ENCODE data around the gene ARHGAP21.

The ARHGAP21 gene

GRCh38 chr10:24711465-24711864, 12.2 kb downstream of the ARHGAP21 start:
- Mint-ChIP-seq H3K4me1 (peaks cover 12% of the 10 kb centered on the region), H3K9me3 (no peaks in the 10 kb centered on the region), H3K36me3 (no peaks in the 10 kb centered on the region), H3K27ac (no peak overlapping the region), H3K4me3 (no peak overlapping the region)
- ATAC-seq (no peak), DNase-seq (ENCODE audit: low spot score in 2 of 2) (no peak)

- Mint-ChIP-seq H3K36me3 (no peaks in the 10 kb centered on the region), H3K4me3 (no peak overlapping the region), H3K4me1 (peaks cover 19% of the 10 kb centered on the region), H3K9me3 (no peaks in the 10 kb centered on the region), H3K27ac (no peak overlapping the region)
- ATAC-seq: no peak
- DNase-seq (ENCODE audit: low spot score in 2 of 2): no peak
These were observed 15.6 kb downstream of the ARHGAP21 start for GRCh38 chr10:24708081-24708480.

GRCh38 chr10:24707445-24707844, 16.2 kb downstream of the ARHGAP21 start:
- Mint-ChIP-seq H3K27ac (no peak overlapping the region), H3K9me3 (no peaks in the 10 kb centered on the region), H3K4me3 (no peak overlapping the region), H3K36me3 (no peaks in the 10 kb centered on the region), H3K4me1 (peaks cover 19% of the 10 kb centered on the region)
- DNase-seq (ENCODE audit: low spot score in 2 of 2): no peak
- peak; percentile 97 for ATAC-seq

DNA sequence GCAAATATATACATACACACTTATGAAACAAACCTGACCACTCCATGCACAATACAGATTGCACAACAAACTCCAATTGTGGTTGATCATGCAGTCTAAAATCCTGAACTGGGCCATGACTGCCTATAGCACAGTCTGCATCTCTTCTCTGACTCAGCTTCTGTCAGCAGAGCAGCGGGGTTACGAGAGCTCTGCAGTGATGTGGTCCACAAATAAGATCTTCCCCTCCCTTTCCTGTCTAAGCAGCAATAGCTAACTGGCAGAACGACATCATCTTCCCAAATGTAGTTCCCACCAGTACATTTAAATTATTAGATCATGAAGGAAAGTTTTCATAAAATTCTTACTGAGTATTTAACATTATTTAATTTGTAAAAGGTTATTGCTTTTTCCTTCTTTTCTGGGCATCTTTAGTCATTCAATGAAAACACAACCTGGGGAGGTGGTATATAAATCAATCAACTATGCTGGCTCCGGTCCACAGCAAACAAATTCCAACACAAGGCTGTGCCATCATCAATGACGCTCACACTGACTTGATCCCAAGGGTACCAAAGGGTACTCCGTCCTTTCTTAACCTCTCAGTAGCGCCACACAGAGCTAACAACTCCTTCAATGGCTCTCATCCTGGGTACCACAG, 17.1 kb downstream of the ARHGAP21 start:
- no peaks in the 10 kb centered on the region for H3K36me3 Mint-ChIP-seq
- no peaks in the 10 kb centered on the region for H3K9me3 Mint-ChIP-seq
- H3K4me3 Mint-ChIP-seq: no peak overlapping the region
- peaks cover 22% of the 10 kb centered on the region for H3K4me1 Mint-ChIP-seq
- DNase-seq (ENCODE audit: low spot score in 2 of 2) (no peak), ATAC-seq (peak; percentile 89)
- no peak overlapping the region for H3K27ac Mint-ChIP-seq

DNA sequence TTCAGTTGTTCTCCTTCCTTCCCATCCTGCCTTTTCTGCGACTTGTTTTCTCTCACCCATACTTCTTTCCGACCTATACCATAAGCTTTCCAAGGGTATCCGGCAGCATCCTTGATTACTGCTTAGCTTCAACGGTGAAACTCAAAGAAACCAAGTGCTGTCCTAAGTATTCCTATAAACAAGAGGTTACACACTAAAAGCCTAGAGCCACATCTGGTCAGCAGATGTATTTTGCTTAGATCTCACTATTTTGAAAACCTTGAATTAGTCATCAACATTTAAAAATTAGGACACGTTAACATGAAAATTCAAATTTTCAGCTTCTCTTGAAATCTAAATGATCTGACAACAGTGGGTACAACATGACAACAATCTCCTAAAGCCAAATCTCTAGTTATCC, 20.0 kb downstream of the ARHGAP21 start:
- no peak for ATAC-seq
- peaks cover 15% of the 10 kb centered on the region for H3K4me1 Mint-ChIP-seq
- no peak overlapping the region for H3K27ac Mint-ChIP-seq
- no peaks in the 10 kb centered on the region for H3K9me3 Mint-ChIP-seq
- no peaks in the 10 kb centered on the region for H3K36me3 Mint-ChIP-seq
- H3K4me3 Mint-ChIP-seq: no peak overlapping the region
- no peak for DNase-seq (ENCODE audit: low spot score in 2 of 2)

DNA sequence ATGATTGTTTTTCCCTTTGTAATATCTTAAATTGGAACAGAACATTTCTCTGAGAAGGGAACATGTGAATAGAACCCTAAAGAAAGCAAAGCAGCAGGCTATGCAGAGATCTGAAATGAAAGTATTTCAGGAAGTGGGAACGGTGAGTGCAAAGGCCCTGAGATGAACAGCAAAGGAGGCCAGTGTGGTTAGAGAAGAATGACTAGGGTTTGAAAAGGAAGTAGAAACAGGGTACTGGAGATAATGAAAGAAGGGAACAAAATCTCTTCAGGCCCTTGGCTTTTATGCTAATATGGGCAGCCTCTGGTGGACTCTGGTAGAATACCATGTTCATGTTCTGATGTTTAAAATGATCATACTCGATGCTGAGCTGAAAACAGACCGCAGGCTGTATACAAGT, 22.2 kb downstream of the ARHGAP21 start:
- ATAC-seq: peak; percentile 93
- peaks cover 24% of the 10 kb centered on the region for H3K4me1 Mint-ChIP-seq
- no peaks in the 10 kb centered on the region for H3K36me3 Mint-ChIP-seq
- DNase-seq (ENCODE audit: low spot score in 2 of 2): no peak
- H3K9me3 Mint-ChIP-seq: no peaks in the 10 kb centered on the region
- no peak overlapping the region for H3K27ac Mint-ChIP-seq
- H3K4me3 Mint-ChIP-seq: no peak overlapping the region

DNA sequence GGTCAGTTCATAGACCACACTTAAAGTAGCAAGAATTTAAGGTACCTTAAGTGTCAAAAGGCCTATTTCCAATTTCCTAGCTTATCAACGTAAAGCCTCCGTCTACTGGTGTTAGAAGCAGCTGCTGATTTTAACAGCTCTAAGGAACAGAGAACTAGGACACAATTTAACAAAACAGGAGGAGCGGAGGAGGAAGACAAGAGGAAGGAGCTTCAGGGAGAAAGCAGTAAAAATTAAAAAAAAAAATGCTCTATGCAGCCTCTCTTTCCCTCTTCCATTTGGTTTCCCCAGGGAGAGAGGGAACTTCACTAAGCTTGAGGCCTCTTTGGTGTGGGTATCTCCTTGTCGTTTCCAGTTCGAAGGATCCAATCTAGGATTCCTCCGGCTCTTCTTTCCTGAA, 22.7 kb downstream of the ARHGAP21 start:
- DNase-seq (ENCODE audit: low spot score in 2 of 2): no peak
- ATAC-seq: no peak
- H3K4me1 Mint-ChIP-seq: peaks cover 28% of the 10 kb centered on the region
- no peaks in the 10 kb centered on the region for H3K36me3 Mint-ChIP-seq
- no peak overlapping the region for H3K27ac Mint-ChIP-seq
- H3K9me3 Mint-ChIP-seq: no peaks in the 10 kb centered on the region
- H3K4me3 Mint-ChIP-seq: no peak overlapping the region

GRCh38 chr10:24698270-24698669, 25.4 kb downstream of the ARHGAP21 start:
- H3K27ac Mint-ChIP-seq: no peak overlapping the region

GRCh38 chr10:24697080-24697479, 26.6 kb downstream of the ARHGAP21 start:
- H3K36me3 Mint-ChIP-seq: no peaks in the 10 kb centered on the region
- no peak overlapping the region for H3K27ac Mint-ChIP-seq
- no peak overlapping the region for H3K4me3 Mint-ChIP-seq
- peaks cover 21% of the 10 kb centered on the region for H3K4me1 Mint-ChIP-seq
- DNase-seq (ENCODE audit: low spot score in 2 of 2) (no peak), ATAC-seq (no peak)
- no peaks in the 10 kb centered on the region for H3K9me3 Mint-ChIP-seq

More at GRCh38 chr10:24698270-24698669, 25.4 kb downstream of the ARHGAP21 start:
- no peak overlapping the region for H3K4me3 Mint-ChIP-seq
- no peaks in the 10 kb centered on the region for H3K36me3 Mint-ChIP-seq
- no peak for DNase-seq (ENCODE audit: low spot score in 2 of 2)
- H3K4me1 Mint-ChIP-seq: peaks cover 21% of the 10 kb centered on the region
- ATAC-seq: no peak
- no peaks in the 10 kb centered on the region for H3K9me3 Mint-ChIP-seq

GRCh38 chr10:24695452-24695851, 28.2 kb downstream of the ARHGAP21 start:
- Mint-ChIP-seq H3K4me3 (no peak overlapping the region), H3K9me3 (no peaks in the 10 kb centered on the region), H3K4me1 (peaks cover 13% of the 10 kb centered on the region), H3K27ac (no peak overlapping the region), H3K36me3 (no peaks in the 10 kb centered on the region)
- DNase-seq (ENCODE audit: low spot score in 2 of 2) (no peak), ATAC-seq (no peak)

DNA sequence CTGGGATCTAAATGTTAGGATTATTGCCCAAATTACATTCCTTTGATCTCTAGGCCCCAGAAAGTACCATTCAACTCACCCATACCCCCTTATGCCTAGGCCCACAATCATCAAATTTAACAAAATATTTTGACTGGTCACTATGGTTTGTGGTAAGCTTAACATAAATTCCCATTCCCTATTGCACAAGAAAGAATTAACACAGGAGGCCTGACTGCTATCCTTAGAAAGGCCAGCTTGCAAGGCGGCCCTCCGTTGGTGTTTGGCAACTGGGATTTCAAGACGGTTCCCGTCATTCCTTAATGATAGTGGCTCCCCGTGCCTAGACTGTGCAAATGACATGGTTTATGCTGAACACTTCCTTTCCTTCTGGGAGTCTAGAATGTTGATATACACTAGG, 29.6 kb downstream of the ARHGAP21 start:
- Mint-ChIP-seq H3K4me3 (no peak overlapping the region), H3K9me3 (no peaks in the 10 kb centered on the region), H3K36me3 (no peaks in the 10 kb centered on the region), H3K4me1 (peaks cover 13% of the 10 kb centered on the region), H3K27ac (no peak overlapping the region)
- ATAC-seq (no peak), DNase-seq (ENCODE audit: low spot score in 2 of 2) (no peak)

GRCh38 chr10:24690961-24691512, 32.6 kb downstream of the ARHGAP21 start:
- Mint-ChIP-seq H3K27ac (no peak overlapping the region), H3K4me1 (peaks cover under 1% of the 10 kb centered on the region), H3K4me3 (no peak overlapping the region), H3K9me3 (no peaks in the 10 kb centered on the region), H3K36me3 (no peaks in the 10 kb centered on the region)
- no peak for DNase-seq (ENCODE audit: low spot score in 2 of 2)
- ATAC-seq: no peak

GRCh38 chr10:24685958-24686540, 37.6 kb downstream of the ARHGAP21 start:
- DNase-seq (ENCODE audit: low spot score in 2 of 2) (no peak), ATAC-seq (no peak)
- H3K9me3 Mint-ChIP-seq: no peaks in the 10 kb centered on the region

GRCh38 chr10:24683554-24683953, 40.1 kb downstream of the ARHGAP21 start:
- H3K4me1 Mint-ChIP-seq: no peaks in the 10 kb centered on the region
- DNase-seq (ENCODE audit: low spot score in 2 of 2): no peak
- no peak overlapping the region for H3K4me3 Mint-ChIP-seq
- no peaks in the 10 kb centered on the region for H3K9me3 Mint-ChIP-seq
- H3K27ac Mint-ChIP-seq: no peak overlapping the region
- no peaks in the 10 kb centered on the region for H3K36me3 Mint-ChIP-seq
- ATAC-seq: no peak

More at GRCh38 chr10:24685958-24686540, 37.6 kb downstream of the ARHGAP21 start:
- H3K27ac Mint-ChIP-seq: no peak overlapping the region
- H3K36me3 Mint-ChIP-seq: no peaks in the 10 kb centered on the region
- H3K4me1 Mint-ChIP-seq: no peaks in the 10 kb centered on the region
- H3K4me3 Mint-ChIP-seq: no peak overlapping the region

GRCh38 chr10:24681572-24682088, 42.1 kb downstream of the ARHGAP21 start:
- Mint-ChIP-seq H3K4me1 (no peaks in the 10 kb centered on the region), H3K36me3 (no peaks in the 10 kb centered on the region), H3K4me3 (no peak overlapping the region), H3K27ac (no peak overlapping the region), H3K9me3 (no peaks in the 10 kb centered on the region)
- DNase-seq (ENCODE audit: low spot score in 2 of 2): no peak
- ATAC-seq: no peak
